Mammary epithelial cell (primary cell): ENCODE results near the gene RMDN2.

Experiments used
- CTCF ChIP-seq, 2 donors: IDR thresholded peaks in 1 of 2; conservative IDR thresholded peaks in 1 of 2; 2 replicates each; pipeline ENCODE4 v1.5.1; 2011 to 2012; ENCODE audit warnings: inconsistent platforms in 2 of 2, low read length in 2 of 2, mild to moderate bottlenecking in 2 of 2, control low read depth in 1 of 2, low read depth in 1 of 2; ENCODE audit not compliant: insufficient read depth in 1 of 2; ENCODE audit errors: extremely low read depth in 1 of 2
- EZH2 ChIP-seq: IDR thresholded peaks from 2 replicates; pipeline ENCODE4 v1.6.1; 2012; ENCODE audit warnings: low read length, inconsistent platforms, borderline replicate concordance

DNA sequence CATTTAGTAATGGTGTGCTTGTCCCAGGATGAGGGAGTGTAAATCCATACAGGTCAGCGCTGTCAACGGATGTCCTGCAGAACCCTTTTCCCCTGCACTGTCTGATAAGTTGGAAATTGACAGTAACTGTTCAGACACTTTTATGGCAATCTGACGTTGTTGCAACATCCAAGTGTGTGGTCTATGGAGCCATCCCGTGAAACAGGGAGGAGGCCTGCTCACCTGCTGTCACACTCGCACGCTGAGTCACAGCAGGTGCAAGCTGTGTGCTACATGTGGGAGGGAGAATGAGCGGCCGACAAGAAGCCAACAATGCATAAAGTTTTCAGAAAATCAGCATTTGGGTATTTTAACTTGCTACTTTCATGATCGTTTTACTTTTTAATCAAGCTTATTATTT is 43.7 kb upstream of the RMDN2 start:
- TF ChIP-seq EZH2: no peak
- no peak for TF ChIP-seq CTCF (conservative IDR thresholded peaks at IDR 0.05 in 1 of 2, IDR thresholded peaks at IDR 0.05 in 1 of 2; ENCODE audit: extremely low read depth in 1 of 2, insufficient read depth in 1 of 2, low read depth in 1 of 2, low read length in 2 of 2)
